ENCODE results near the gene NSFL1C.
A peak's percentile ranks its signal among the peaks of the same experiment; 100 is the strongest.

NSFL1C gene

DNA sequence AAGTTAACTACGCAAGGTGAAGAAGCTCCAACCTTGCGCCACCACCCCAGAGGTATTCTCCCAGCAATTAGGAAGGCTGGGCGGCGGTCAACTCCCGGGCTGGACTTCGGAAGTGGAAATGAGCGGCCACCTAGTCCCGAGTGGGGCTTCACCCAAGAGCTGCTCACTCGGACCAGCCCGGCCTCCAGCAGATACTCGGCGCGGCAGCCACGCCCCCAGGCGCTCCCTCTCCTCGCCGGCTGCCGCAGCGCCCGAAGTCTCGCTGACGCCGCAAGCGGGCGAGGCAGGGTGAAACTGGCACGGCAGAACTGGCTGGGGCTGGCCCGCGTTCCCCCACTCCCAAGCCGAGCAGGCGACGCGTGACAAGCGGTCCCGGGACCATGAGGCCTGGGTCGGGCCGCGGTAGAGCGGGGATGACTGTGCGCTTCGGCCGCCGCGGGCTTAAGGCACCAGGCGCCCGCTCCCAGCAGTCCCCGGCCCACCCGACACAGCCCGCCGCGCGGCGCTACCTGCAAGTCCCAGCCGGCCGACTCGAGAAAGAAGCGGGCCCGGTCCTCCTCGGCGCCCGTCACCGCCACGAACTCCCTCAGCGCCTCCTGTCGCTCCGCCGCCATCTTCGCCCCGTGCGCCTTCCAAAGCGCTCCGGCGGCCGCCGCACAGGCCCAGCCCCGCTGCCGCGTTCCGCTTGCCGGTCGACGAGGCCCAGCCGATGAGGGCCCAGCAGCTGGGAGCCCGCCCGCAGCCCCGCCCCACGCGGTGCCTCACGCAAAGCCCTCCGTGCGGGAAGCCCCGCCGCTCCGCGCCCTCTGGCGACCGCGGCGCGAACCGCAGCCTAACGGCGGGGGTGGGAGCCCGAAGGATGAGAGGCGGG lies at the start of gene NSFL1C:
NSFL1C (minus strand) TSS at position 639 of the 871 bp plus-strand sequence; CDS start at position 614, 25 bp downstream.
- Histone ChIP-seq H3K9ac (ENCODE audit: low read length) (peak within 1 kb of the TSS; percentile 92), H3K4me1 (ENCODE audit: control insufficient read depth, insufficient read depth, low read length) (peaks cover 18% of the 10 kb centered on the region), H3K9me3 (ENCODE audit: control insufficient read depth, insufficient read depth, low read depth, low read length) (no peaks in the 10 kb centered on the region), H3K27ac (ENCODE audit: low read depth, low read length) (peak within 1 kb of the TSS; percentile 96), H3K36me3 (ENCODE audit: control insufficient read depth, insufficient read depth, low read length) (peaks cover 38% of the 10 kb centered on the region), H3K4me3 (ENCODE audit: low read depth, low read length) (peak within 1 kb of the TSS; percentile 99), H3K27me3 (ENCODE audit: control insufficient read depth, insufficient read depth, low read length) (no peaks in the 10 kb centered on the region)

GRCh38 chr20:1513801-1514200 lies 47.2 kb upstream of the NSFL1C start:
- Histone ChIP-seq H3K4me1 (ENCODE audit: control insufficient read depth, insufficient read depth, low read length) (0 out of 2 replicates have a peak, but pooled peaks cover 3% of the 10 kb centered on the region), H3K36me3 (ENCODE audit: control insufficient read depth, insufficient read depth, low read length) (no peaks in the 10 kb centered on the region), H3K4me3 (ENCODE audit: low read depth, low read length) (no peak overlapping the region), H3K27ac (ENCODE audit: low read depth, low read length) (no peak overlapping the region), H3K9me3 (ENCODE audit: control insufficient read depth, insufficient read depth, low read depth, low read length) (no peaks in the 10 kb centered on the region), H3K9ac (ENCODE audit: low read length) (no peak overlapping the region), H3K27me3 (ENCODE audit: control insufficient read depth, insufficient read depth, low read length) (no peaks in the 10 kb centered on the region)

DNA sequence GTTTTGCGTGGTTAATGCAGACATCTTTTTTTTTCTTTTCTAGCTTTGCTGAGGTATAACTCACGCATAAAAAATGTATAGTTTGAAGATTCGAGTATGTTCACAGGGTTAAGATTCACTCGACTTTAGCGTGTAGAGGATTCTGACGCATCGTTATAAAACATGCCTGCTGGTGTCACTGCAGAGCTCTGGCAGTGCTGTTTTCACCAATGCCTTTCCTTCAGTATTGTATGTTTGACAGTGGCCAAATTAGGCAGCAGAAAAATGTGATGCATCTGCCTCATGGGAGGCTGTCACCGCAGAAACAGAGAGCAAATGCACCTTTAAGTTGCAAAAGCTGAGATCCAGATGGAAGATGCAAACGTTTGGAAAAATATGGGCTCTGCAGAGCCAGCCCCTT lies 42.6 kb upstream of the NSFL1C start:
- Histone ChIP-seq H3K27me3 (ENCODE audit: control insufficient read depth, insufficient read depth, low read length) (no peaks in the 10 kb centered on the region), H3K27ac (ENCODE audit: low read depth, low read length) (no peak overlapping the region), H3K9ac (ENCODE audit: low read length) (no peak overlapping the region), H3K4me3 (ENCODE audit: low read depth, low read length) (no peak overlapping the region), H3K4me1 (ENCODE audit: control insufficient read depth, insufficient read depth, low read length) (no peaks in the 10 kb centered on the region), H3K36me3 (ENCODE audit: control insufficient read depth, insufficient read depth, low read length) (no peaks in the 10 kb centered on the region), H3K9me3 (ENCODE audit: control insufficient read depth, insufficient read depth, low read depth, low read length) (no peaks in the 10 kb centered on the region)

DNA sequence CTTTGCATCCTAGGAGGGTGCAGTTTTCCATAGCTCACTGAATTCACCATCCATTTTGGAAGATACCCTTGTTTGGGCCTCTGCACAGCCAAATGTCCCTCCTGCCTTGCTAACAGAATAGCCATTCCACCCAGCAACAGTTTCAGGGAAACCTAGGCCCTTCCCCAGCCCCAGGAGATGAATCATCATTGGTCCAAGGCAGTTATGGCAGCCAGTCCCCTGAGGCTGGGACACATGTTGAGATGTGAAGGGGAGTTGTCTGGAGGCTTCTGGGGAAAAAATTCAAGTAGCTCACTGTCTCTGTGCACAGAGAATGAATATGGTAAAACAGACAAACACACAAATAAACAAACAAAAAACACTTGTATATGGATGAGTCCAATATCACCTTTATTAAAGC lies 41.9 kb upstream of the NSFL1C start:
- no peaks in the 10 kb centered on the region for H3K4me1 ChIP-seq (ENCODE audit: control insufficient read depth, insufficient read depth, low read length)
- no peaks in the 10 kb centered on the region for H3K9me3 ChIP-seq (ENCODE audit: control insufficient read depth, insufficient read depth, low read depth, low read length)
- no peak overlapping the region for H3K27ac ChIP-seq (ENCODE audit: low read depth, low read length)
- no peaks in the 10 kb centered on the region for H3K36me3 ChIP-seq (ENCODE audit: control insufficient read depth, insufficient read depth, low read length)
- H3K9ac ChIP-seq (ENCODE audit: low read length), result no peak overlapping the region
- H3K27me3 ChIP-seq (ENCODE audit: control insufficient read depth, insufficient read depth, low read length), result no peaks in the 10 kb centered on the region
- no peak overlapping the region for H3K4me3 ChIP-seq (ENCODE audit: low read depth, low read length)

- H3K9ac ChIP-seq (ENCODE audit: low read length), result no peak overlapping the region
- H3K4me1 ChIP-seq (ENCODE audit: control insufficient read depth, insufficient read depth, low read length), result no peaks in the 10 kb centered on the region
- H3K4me3 ChIP-seq (ENCODE audit: low read depth, low read length), result no peak overlapping the region
- no peak overlapping the region for H3K27ac ChIP-seq (ENCODE audit: low read depth, low read length)
- H3K36me3 ChIP-seq (ENCODE audit: control insufficient read depth, insufficient read depth, low read length), result no peaks in the 10 kb centered on the region
- peaks cover 1% of the 10 kb centered on the region; the same call in 1 of the 2 replicates for H3K9me3 ChIP-seq (ENCODE audit: control insufficient read depth, insufficient read depth, low read depth, low read length)
- no peaks in the 10 kb centered on the region for H3K27me3 ChIP-seq (ENCODE audit: control insufficient read depth, insufficient read depth, low read length)
Measured at GRCh38 chr20:1507276-1507675, 40.6 kb upstream of the NSFL1C start.

GRCh38 chr20:1505871-1506270 lies 39.2 kb upstream of the NSFL1C start:
- Histone ChIP-seq H3K9me3 (ENCODE audit: control insufficient read depth, insufficient read depth, low read depth, low read length) (peaks cover 3% of the 10 kb centered on the region; the same call in 1 of the 2 replicates), H3K27me3 (ENCODE audit: control insufficient read depth, insufficient read depth, low read length) (no peaks in the 10 kb centered on the region), H3K27ac (ENCODE audit: low read depth, low read length) (no peak overlapping the region), H3K36me3 (ENCODE audit: control insufficient read depth, insufficient read depth, low read length) (no peaks in the 10 kb centered on the region), H3K4me3 (ENCODE audit: low read depth, low read length) (no peak overlapping the region), H3K4me1 (ENCODE audit: control insufficient read depth, insufficient read depth, low read length) (peaks cover 3% of the 10 kb centered on the region), H3K9ac (ENCODE audit: low read length) (no peak overlapping the region)

- peaks cover 8% of the 10 kb centered on the region for H3K4me1 ChIP-seq (ENCODE audit: control insufficient read depth, insufficient read depth, low read length)
- H3K27ac ChIP-seq (ENCODE audit: low read depth, low read length), result no peak overlapping the region
- H3K9me3 ChIP-seq (ENCODE audit: control insufficient read depth, insufficient read depth, low read depth, low read length), result peaks cover 3% of the 10 kb centered on the region; the same call in 1 of the 2 replicates
- H3K4me3 ChIP-seq (ENCODE audit: low read depth, low read length), result no peak overlapping the region
- H3K27me3 ChIP-seq (ENCODE audit: control insufficient read depth, insufficient read depth, low read length), result no peaks in the 10 kb centered on the region
- H3K36me3 ChIP-seq (ENCODE audit: control insufficient read depth, insufficient read depth, low read length), result no peaks in the 10 kb centered on the region
- no peak overlapping the region for H3K9ac ChIP-seq (ENCODE audit: low read length)
Measured at GRCh38 chr20:1505361-1505760, 38.7 kb upstream of the NSFL1C start.

GRCh38 chr20:1503564-1504227 lies 37.0 kb upstream of the NSFL1C start:
- no peak overlapping the region for H3K4me3 ChIP-seq (ENCODE audit: low read depth, low read length)

GRCh38 chr20:1500496-1500895 lies 33.8 kb upstream of the NSFL1C start:
- peak overlapping the region; percentile 52 for H3K9ac ChIP-seq (ENCODE audit: low read length)
- H3K9me3 ChIP-seq (ENCODE audit: control insufficient read depth, insufficient read depth, low read depth, low read length), result peaks cover 3% of the 10 kb centered on the region; the same call in 1 of the 2 replicates
- H3K36me3 ChIP-seq (ENCODE audit: control insufficient read depth, insufficient read depth, low read length), result no peaks in the 10 kb centered on the region
- no peaks in the 10 kb centered on the region for H3K27me3 ChIP-seq (ENCODE audit: control insufficient read depth, insufficient read depth, low read length)
- H3K4me3 ChIP-seq (ENCODE audit: low read depth, low read length), result no peak overlapping the region
- H3K27ac ChIP-seq (ENCODE audit: low read depth, low read length), result peak overlapping the region; percentile 64; the same call in 1 of the 2 replicates
- H3K4me1 ChIP-seq (ENCODE audit: control insufficient read depth, insufficient read depth, low read length), result peaks cover 13% of the 10 kb centered on the region

More at GRCh38 chr20:1503564-1504227, 37.0 kb upstream of the NSFL1C start:
- Histone ChIP-seq H3K27ac (ENCODE audit: low read depth, low read length) (no peak overlapping the region), H3K27me3 (ENCODE audit: control insufficient read depth, insufficient read depth, low read length) (no peaks in the 10 kb centered on the region), H3K9ac (ENCODE audit: low read length) (no peak overlapping the region), H3K36me3 (ENCODE audit: control insufficient read depth, insufficient read depth, low read length) (no peaks in the 10 kb centered on the region), H3K9me3 (ENCODE audit: control insufficient read depth, insufficient read depth, low read depth, low read length) (peaks cover 3% of the 10 kb centered on the region; the same call in 1 of the 2 replicates), H3K4me1 (ENCODE audit: control insufficient read depth, insufficient read depth, low read length) (peaks cover 13% of the 10 kb centered on the region)

DNA sequence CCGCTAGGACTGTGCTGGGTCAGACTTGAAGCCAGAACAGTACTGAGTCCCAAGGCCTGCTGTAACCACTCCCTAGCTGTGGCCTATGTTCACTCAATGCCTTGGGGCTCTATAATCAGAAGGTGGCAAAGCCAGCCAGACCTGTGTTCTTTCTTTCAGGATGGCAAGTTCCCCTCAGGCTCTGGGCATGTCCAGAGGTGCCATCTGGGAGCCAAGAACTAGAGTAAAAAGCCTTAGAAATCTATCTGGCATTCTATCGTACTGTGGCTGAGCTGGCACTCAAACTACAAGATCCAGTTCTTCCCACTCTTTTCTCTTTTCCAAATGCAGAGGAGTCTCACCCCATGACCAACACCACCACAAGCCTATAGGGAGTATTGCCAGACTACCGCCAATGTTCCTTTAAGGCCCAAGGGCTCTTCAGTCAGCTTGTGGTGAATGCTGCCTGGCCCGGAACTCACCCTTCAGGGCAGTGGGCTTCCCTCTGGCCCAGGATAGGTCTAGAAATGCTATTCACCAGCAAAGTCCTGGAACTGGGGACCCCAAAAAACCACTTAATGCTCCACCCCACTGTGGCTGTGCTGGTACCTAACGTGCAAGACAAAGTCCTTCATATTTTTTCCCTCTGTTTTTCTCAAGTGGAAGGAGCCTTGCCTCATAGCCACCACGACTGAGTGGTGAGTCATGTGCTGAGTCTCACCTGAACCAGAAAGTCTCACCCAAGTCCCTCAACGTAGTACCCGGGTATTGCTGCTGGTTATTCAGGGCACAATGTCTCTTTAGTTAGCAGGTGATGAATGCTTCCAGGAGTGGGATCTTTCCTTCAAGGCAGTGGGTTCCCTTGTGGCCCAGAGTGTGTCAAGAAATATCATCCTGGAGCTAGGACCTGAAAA lies 33.1 kb upstream of the NSFL1C start:
- Histone ChIP-seq H3K27me3 (ENCODE audit: control insufficient read depth, insufficient read depth, low read length) (no peaks in the 10 kb centered on the region; the same call in 1 of the 2 replicates), H3K9me3 (ENCODE audit: control insufficient read depth, insufficient read depth, low read depth, low read length) (peaks cover 3% of the 10 kb centered on the region; the same call in 1 of the 2 replicates), H3K4me3 (ENCODE audit: low read depth, low read length) (no peak overlapping the region), H3K4me1 (ENCODE audit: control insufficient read depth, insufficient read depth, low read length) (peaks cover 13% of the 10 kb centered on the region), H3K27ac (ENCODE audit: low read depth, low read length) (peak overlapping the region; percentile 58; the same call in 1 of the 2 replicates), H3K36me3 (ENCODE audit: control insufficient read depth, insufficient read depth, low read length) (no peaks in the 10 kb centered on the region), H3K9ac (ENCODE audit: low read length) (peak overlapping the region; percentile 50)
